ENCODE results near the gene ACTN1.
"Not testable (repeated sequence)": the region's sequence is repeated elsewhere in the genome, so short reads cannot be mapped to it uniquely, and the experiment has no call there.

ACTN1 gene

GRCh38 chr14:68848253-68848652, 130.8 kb downstream of the ACTN1 start:
- TF ChIP-seq ZFX (IDR thresholded peaks at IDR 0.05) (no peak), CTCF (conservative IDR thresholded peaks at IDR 0.05) (no peak)
- H3K27ac ChIP-seq, result no peak overlapping the region

GRCh38 chr14:68847640-68848039, 131.5 kb downstream of the ACTN1 start:
- not testable (repeated sequence) for H3K27ac ChIP-seq

GRCh38 chr14:68846466-68846865, 132.6 kb downstream of the ACTN1 start:
- H3K27ac ChIP-seq, result no peak overlapping the region
- TF ChIP-seq ZFX (IDR thresholded peaks at IDR 0.05) (no peak), CTCF (conservative IDR thresholded peaks at IDR 0.05) (no peak)

GRCh38 chr14:68844210-68844545, 134.9 kb downstream of the ACTN1 start:
- TF ChIP-seq CTCF (conservative IDR thresholded peaks at IDR 0.05), result peak; percentile 37
- TF ChIP-seq ZFX (IDR thresholded peaks at IDR 0.05), result no peak
- H3K27ac ChIP-seq, result no peak overlapping the region

- TF ChIP-seq ZFX (IDR thresholded peaks at IDR 0.05), result no peak
- TF ChIP-seq CTCF (conservative IDR thresholded peaks at IDR 0.05), result peak; percentile 98
- H3K27ac ChIP-seq, result no peak overlapping the region
Observed at GRCh38 chr14:68843471-68844209, 135.5 kb downstream of the ACTN1 start.

GRCh38 chr14:68842298-68842697, 136.8 kb downstream of the ACTN1 start:
- H3K27ac ChIP-seq, result no peak overlapping the region
- TF ChIP-seq CTCF (conservative IDR thresholded peaks at IDR 0.05) (no peak), ZFX (IDR thresholded peaks at IDR 0.05) (no peak)

GRCh38 chr14:68841016-68841809, 137.9 kb downstream of the ACTN1 start:
- H3K27ac ChIP-seq, result no peak overlapping the region
- TF ChIP-seq CTCF (conservative IDR thresholded peaks at IDR 0.05) (no peak), ZFX (IDR thresholded peaks at IDR 0.05) (no peak)
